Spinal cord (tissue), 10 donors: ENCODE results near the gene ANKRD40. TPM values are rescaled to one million over a fixed set of nuclear protein-coding genes. Genes with fewer than 3 reads are reported as not detected.

Source experiments
- DNase-seq, 6 donors: peaks; one replicate each; pipeline versions ENCODE4 v3.0.0 to v3.0.0-alpha.2; 2013 to 2015; ENCODE audit warnings: low spot score in 6 of 6, low read depth in 4 of 6
- H3K27ac ChIP-seq: one replicate; pipeline ENCODE4 v1.5.1; 2013; ENCODE audit warnings: low read depth, low read length, control low read depth
- H3K27me3 ChIP-seq: one replicate; pipeline ENCODE4 v1.6.1; 2013; ENCODE audit warnings: low read length; ENCODE audit not compliant: control insufficient read depth, insufficient read depth
- H3K36me3 ChIP-seq: one replicate; pipeline ENCODE4 v1.6.1; 2013; ENCODE audit warnings: low read length; ENCODE audit not compliant: control insufficient read depth, insufficient read depth
- H3K4me1 ChIP-seq: one replicate; pipeline ENCODE4 v1.6.1; 2013; ENCODE audit warnings: low read length; ENCODE audit not compliant: control insufficient read depth, insufficient read depth
- H3K4me3 ChIP-seq: one replicate; pipeline ENCODE4 v1.5.1; 2013; ENCODE audit warnings: low read depth, low read length, control low read depth
- H3K9me3 ChIP-seq: one replicate; pipeline ENCODE4 v1.6.1; 2013; ENCODE audit warnings: low read length; ENCODE audit not compliant: control insufficient read depth, insufficient read depth
- WGBS: methylation state at CpG from one replicate; pipeline ENCODE4 v1.1.5; 2013; ENCODE audit warnings: missing lambda C conversion rate; ENCODE audit not compliant: insufficient coverage; 5-methylcytosine and 5-hydroxymethylcytosine counted together
- polyA plus RNA-seq, 2 donors: library from polyadenylated mRNA; unstranded; fragments of 120-200 nt; gene quantifications; one replicate each; pipeline ENCODE4 v1.2.1, GENCODE V29; 2013; ENCODE audit not compliant: insufficient read length in 2 of 2
- total RNA-seq, 2 donors: library from RNA; depleted of rRNA in 1 of 2; stranded (reverse); fragments of 120-200 nt in 1 of 2; fragments of >200 nt in 1 of 2; gene quantifications; one replicate each; pipeline versions ENCODE4 v1.2.3 to v1.2.4, GENCODE V29; 2013 to 2014
- donor health status: healthy.

The ANKRD40 gene
- total and polyA plus RNA-seq, 4 donors, result 35.7 to 47.5 (median 40.3) TPM

DNA sequence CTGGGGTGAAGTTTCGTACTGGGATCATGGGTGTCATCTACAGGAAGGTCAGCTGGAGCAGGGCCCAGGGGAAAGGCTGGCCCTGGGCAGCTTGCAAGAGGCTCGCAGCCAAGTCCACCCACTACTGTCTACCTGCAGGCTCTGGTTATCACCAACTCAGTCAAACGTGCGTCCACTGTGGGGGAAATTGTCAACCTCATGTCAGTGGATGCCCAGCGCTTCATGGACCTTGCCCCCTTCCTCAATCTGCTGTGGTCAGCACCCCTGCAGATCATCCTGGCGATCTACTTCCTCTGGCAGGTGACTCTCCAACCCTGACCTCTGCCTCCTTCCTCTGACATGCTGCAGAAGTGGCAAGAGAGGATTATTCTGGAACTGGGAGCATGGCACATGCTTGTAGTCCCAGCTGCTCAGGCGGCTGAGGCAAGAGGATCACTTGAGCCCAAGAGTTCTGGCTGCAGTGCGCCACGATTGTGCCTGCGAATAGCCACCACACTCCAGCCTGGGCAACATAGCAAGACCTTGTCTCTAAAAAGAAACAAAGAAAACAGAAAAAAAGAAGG lies 43.8 kb downstream of the ANKRD40 start:
- no peaks in the 10 kb centered on the region for H3K27me3 ChIP-seq
- no peak overlapping the region for H3K27ac ChIP-seq
- H3K4me1 ChIP-seq, result peaks cover 11% of the 10 kb centered on the region
- H3K9me3 ChIP-seq, result no peaks in the 10 kb centered on the region
- no peak overlapping the region for H3K4me3 ChIP-seq
- H3K36me3 ChIP-seq, result no peaks in the 10 kb centered on the region
- no peak for DNase-seq
- WGBS, result 91% methylated on average over 5 of the region's 10 CpGs

DNA sequence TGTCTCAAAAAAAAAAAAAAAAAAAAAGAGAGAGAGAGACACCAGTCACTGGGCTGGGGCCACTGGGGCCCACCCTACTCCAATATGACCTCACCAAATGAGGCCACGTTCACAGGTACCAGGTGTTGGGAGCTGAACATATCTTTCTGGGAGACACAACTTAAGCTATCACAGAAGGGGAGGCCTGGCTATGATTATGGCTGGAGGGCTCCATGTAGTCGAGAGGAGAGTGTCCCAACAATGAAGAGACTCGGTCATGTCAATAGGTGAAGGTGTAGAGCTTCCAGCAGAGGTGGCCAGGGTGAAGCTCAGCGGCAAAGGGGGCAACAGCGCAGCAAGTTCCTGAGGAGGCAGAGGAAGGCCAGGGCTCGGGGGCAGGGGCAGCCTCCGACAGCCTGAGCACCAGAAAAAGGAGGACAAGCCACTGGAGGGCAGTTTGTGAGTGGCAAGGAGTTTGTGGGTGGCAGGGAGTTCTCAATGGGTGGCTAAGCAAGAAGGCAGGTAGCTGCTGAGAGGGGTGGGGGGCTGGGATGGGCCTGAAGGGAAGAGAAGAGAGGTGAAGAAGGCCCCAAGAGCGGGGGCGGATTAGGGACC lies 45.0 kb downstream of the ANKRD40 start:
- Histone ChIP-seq H3K9me3 (no peaks in the 10 kb centered on the region), H3K27ac (no peak overlapping the region), H3K36me3 (no peaks in the 10 kb centered on the region), H3K4me1 (peaks cover 18% of the 10 kb centered on the region), H3K4me3 (no peak overlapping the region), H3K27me3 (no peaks in the 10 kb centered on the region)
- DNase-seq, result no peak
- WGBS, result 87% methylated on average over 8 of the region's 9 CpGs

DNA sequence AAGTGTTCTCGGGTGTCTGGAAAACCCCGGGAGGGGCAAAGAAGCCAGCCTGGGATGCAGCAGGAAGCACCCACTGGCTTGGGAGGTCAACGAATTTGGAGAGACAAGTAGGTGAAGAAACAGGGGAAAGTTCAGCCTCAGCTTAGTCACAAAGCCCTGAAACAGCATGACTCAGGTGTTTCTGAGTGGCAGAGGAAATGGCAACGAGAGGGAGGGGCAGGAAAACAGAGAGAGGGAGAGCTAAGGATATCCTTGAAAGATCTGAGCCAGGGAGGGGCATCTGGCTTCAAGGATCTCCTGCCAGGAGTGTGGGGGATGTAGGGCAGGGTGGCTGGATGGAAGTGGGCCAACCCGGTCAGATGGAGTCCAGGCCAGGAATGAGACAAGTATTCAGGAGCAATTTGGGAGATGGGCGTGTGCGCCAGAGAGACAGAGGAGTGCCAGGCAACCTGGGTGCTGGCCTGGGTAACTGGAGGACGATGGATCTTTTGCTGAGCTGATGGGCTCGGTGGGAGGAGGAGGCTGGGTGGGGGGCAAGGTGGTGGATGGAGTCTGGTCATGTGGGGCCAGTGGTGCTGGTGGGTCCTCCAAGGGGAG lies 45.8 kb downstream of the ANKRD40 start:
- Histone ChIP-seq H3K4me1 (peaks cover 18% of the 10 kb centered on the region), H3K9me3 (no peaks in the 10 kb centered on the region), H3K36me3 (no peaks in the 10 kb centered on the region), H3K27ac (no peak overlapping the region), H3K27me3 (no peaks in the 10 kb centered on the region), H3K4me3 (no peak overlapping the region)
- 52% methylated on average over 9 of the region's 9 CpGs for WGBS
- peak in 1 of 6 donors; percentile 56 for DNase-seq

DNA sequence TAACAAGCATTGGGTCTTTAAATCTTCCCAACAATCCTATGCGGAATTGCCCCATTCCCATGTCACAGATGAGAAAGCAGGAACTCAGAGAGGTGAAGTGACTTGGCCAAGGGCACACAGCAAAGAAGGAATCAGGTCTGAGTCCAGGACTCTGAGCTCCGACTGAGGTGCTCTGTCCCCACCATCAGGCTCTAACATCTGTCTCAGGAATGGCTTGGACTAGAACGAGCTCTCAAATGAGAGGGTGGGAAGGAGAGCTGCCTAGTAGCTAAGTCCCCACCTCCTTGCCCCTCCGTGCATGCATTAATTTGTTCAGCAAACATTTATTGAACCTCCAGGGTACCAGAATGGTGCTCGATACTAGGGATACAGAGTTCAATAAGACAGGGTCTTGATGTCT lies 46.4 kb downstream of the ANKRD40 start:
- no peak for DNase-seq
- no peak overlapping the region for H3K4me3 ChIP-seq
- H3K27me3 ChIP-seq, result no peaks in the 10 kb centered on the region
- no peaks in the 10 kb centered on the region for H3K36me3 ChIP-seq
- no peaks in the 10 kb centered on the region for H3K9me3 ChIP-seq
- H3K27ac ChIP-seq, result no peak overlapping the region
- WGBS, result 96% methylated on average over 2 of the region's 5 CpGs
- peaks cover 18% of the 10 kb centered on the region for H3K4me1 ChIP-seq

DNA sequence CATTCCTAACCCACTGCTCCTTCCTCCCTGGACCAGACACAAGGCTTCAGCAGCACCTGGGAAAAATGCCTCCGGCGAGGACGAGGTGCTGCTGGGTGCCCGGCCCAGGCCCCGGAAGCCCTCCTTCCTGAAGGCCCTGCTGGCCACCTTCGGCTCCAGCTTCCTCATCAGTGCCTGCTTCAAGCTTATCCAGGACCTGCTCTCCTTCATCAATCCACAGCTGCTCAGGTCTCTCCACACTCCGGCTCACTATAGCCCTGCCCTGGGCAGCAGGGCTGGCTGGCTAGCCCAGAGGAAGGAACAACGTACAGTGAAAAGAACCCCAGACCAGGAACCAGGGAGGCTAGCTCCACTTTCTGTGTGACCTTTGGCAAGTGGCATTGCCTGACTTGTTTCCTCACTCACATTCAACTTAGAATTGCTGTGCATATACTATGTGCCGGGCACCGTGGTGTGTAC lies 46.8 kb downstream of the ANKRD40 start:
- Histone ChIP-seq H3K36me3 (no peaks in the 10 kb centered on the region), H3K4me3 (no peak overlapping the region), H3K9me3 (no peaks in the 10 kb centered on the region), H3K27ac (no peak overlapping the region), H3K4me1 (peaks cover 18% of the 10 kb centered on the region), H3K27me3 (no peaks in the 10 kb centered on the region)
- 89% methylated on average over 9 of the region's 10 CpGs for WGBS
- no peak for DNase-seq

DNA sequence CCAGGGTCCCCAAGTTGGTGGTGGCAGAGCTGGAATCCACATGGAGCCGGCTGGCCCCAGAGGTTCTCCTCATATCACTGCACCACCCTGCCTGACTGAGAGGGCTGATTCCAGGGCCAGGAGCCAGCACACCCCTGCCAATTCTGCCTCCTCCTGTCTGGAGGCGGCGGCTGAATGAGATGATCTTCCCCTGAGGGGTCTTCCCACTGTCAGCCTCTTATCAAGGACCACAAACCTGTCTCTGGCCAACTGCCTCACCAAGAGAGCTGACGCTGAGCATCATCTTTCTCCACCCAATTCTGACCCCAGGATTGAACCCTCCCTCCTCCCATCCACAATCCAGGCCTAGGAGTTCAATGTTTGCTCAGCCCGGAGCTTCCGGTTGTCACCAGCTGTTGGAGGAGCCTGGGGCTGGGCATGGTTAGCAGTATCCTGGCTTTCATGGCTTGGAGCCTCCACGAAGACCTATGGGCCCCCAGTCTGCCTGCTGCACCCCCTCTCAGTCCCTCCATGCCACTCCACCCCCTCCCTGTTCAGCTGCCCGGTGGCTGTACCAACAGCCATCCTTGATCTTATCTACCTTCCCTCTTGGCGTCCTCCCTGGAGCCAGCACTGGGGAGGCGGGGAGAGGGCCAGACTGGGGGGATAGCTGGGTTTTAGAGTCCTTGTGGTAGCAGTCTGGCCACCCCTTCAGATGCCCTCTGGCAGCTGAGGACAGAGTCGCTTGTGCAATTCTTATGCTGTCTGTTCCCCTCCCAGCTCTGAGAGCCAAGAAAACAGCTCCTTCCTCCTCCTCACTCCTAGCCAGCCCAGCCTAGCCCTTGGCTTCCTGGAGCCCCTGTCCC lies 47.5 kb downstream of the ANKRD40 start:
- WGBS, result 60% methylated on average over 8 of the region's 11 CpGs
- DNase-seq, result no peak

DNA sequence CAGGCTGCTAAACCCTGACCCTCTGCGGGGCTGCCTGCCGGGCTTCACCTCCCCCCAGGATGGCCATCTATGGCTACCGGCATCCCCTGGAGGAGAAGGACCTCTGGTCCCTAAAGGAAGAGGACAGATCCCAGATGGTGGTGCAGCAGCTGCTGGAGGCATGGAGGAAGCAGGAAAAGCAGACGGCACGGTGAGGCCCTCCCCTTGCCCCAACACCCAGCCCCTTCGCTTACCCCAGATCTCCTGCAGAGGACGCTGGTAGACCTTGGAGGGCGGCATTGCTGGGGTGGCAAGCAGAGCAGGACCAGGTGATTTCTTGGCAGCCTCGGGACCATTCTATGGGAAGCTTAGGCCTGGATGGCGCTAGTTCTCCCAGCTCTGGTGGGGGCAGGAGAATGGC lies 48.5 kb downstream of the ANKRD40 start:
- Histone ChIP-seq H3K4me1 (peaks cover 18% of the 10 kb centered on the region), H3K27me3 (no peaks in the 10 kb centered on the region), H3K4me3 (no peak overlapping the region), H3K9me3 (no peaks in the 10 kb centered on the region), H3K36me3 (no peaks in the 10 kb centered on the region), H3K27ac (no peak overlapping the region)
- 85% methylated on average over 6 of the region's 10 CpGs for WGBS
- DNase-seq, result no peak

More for the DNA sequence above, 47.5 kb downstream of the ANKRD40 start:
- H3K4me1 ChIP-seq, result peaks cover 18% of the 10 kb centered on the region
- H3K9me3 ChIP-seq, result no peaks in the 10 kb centered on the region
- no peak overlapping the region for H3K27ac ChIP-seq
- no peak overlapping the region for H3K4me3 ChIP-seq
- H3K27me3 ChIP-seq, result no peaks in the 10 kb centered on the region
- no peaks in the 10 kb centered on the region for H3K36me3 ChIP-seq

DNA sequence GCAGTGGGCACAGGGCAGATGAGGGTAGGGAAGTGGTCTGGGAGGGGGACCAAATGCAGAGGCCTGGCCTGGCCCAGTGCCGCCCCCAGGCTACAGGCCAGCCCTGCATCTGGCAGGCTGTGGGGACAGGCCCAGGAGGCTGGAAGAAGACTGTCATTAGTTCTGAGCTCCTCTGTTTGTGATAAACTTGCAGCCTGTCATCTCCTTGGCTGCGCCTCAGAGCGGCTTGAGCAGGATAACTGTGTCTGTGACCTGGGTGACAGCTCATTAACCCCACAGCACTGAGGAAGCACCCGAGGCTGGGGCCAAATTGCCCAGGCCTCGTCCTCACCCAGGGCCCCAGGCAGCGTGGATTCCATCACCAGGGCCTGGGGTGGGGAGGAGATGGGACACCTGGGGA lies 49.1 kb downstream of the ANKRD40 start:
- Histone ChIP-seq H3K4me3 (no peak overlapping the region), H3K4me1 (peaks cover 18% of the 10 kb centered on the region), H3K36me3 (no peaks in the 10 kb centered on the region), H3K9me3 (no peaks in the 10 kb centered on the region), H3K27ac (no peak overlapping the region), H3K27me3 (no peaks in the 10 kb centered on the region)
- 55% methylated on average over 6 of the region's 6 CpGs for WGBS
- DNase-seq, result no peak

DNA sequence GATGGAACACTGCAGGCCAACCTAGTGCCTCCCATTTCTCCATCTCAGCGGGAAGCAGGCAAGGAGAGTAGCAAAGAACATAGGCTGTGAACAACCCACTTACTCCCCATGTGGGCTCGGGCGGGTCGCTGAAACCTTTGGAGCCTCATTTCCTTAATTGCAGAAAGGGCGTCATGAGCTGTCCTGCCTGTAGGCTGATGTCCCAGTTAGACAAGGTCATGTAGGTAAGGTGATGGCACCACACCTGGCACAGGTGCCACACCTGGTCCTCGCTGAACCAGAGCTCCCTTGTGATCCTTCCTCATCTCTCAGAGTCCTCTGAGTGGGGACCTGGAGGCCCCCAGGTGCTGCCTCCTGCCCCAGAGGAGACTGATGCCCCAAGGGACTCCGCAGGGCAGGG lies 50.1 kb downstream of the ANKRD40 start:
- WGBS, result 83% methylated on average over 2 of the region's 7 CpGs
- Histone ChIP-seq H3K4me3 (no peak overlapping the region), H3K27ac (no peak overlapping the region), H3K9me3 (no peaks in the 10 kb centered on the region), H3K36me3 (no peaks in the 10 kb centered on the region), H3K27me3 (no peaks in the 10 kb centered on the region), H3K4me1 (peaks cover 18% of the 10 kb centered on the region)
- DNase-seq, result no peak
